Endometrial microvascular endothelial cells (primary cell): ENCODE data around the gene PPAT. TPM values are rescaled to one million over a fixed set of nuclear protein-coding genes. Genes with fewer than 3 reads are reported as not detected.
"Not testable (repeated sequence)": the region's sequence is repeated elsewhere in the genome, so short reads cannot be mapped to it uniquely, and the experiment has no call there.

ENCODE experiments used
- in situ Hi-C: cut with HindIII; loops from 2 replicates; pipeline ENCODE4 v1.10.0; 2017; ENCODE audit warnings: low sequenced_read_pairs, low pct_unique_long_range_greater_than_20kb; ENCODE audit errors: inconsistent ontology term
- total RNA-seq: library from RNA; depleted of rRNA; stranded (reverse); fragments of >200 nt; gene quantifications from one replicate; pipeline ENCODE4 v1.2.3, GENCODE V29; 2015; ENCODE audit errors: inconsistent ontology term

The PPAT gene
- total RNA-seq, 1 donor from 2014 or later: 19.8 TPM

GRCh38 chr4:56391270-56391669 is 44.1 kb downstream of the PPAT start:
- in situ Hi-C loops: no loop called here

- in situ Hi-C loops: no loop called here
These were observed 45.9 kb downstream of the PPAT start for GRCh38 chr4:56389558-56389957.

GRCh38 chr4:56388306-56388705 is 47.1 kb downstream of the PPAT start:
- in situ Hi-C loops: no loop called here

GRCh38 chr4:56387023-56388001 is 48.1 kb downstream of the PPAT start, which contains the start of gene AASDH:
Gene AASDH, minus strand, starts transcription at chr4:56387491. Its CDS starts 3,192 bp downstream, at chr4:56384299.
- in situ Hi-C loops: no loop called here

GRCh38 chr4:56386091-56386490 is 49.3 kb downstream of the PPAT start:
- in situ Hi-C loops: no loop called here

GRCh38 chr4:56375458-56375857 is 60.0 kb downstream of the PPAT start:
- in situ Hi-C loops: no loop called here

- in situ Hi-C loops: no loop called here
These were observed 60.5 kb downstream of the PPAT start for GRCh38 chr4:56374956-56375355.

GRCh38 chr4:56372774-56373173 is 62.6 kb downstream of the PPAT start:
- in situ Hi-C loops: no loop called here

- in situ Hi-C loops: no loop called here
These were observed 63.8 kb downstream of the PPAT start for GRCh38 chr4:56371426-56372220.

- in situ Hi-C loops: no loop called here
These were observed 65.0 kb downstream of the PPAT start for GRCh38 chr4:56370377-56370776.

GRCh38 chr4:56362981-56363380 is 72.4 kb downstream of the PPAT start:
- in situ Hi-C loops: not testable (repeated sequence)

- in situ Hi-C loops: no loop called here
These were observed 75.3 kb downstream of the PPAT start for GRCh38 chr4:56360071-56360470.

GRCh38 chr4:56356650-56357049 is 78.8 kb downstream of the PPAT start:
- in situ Hi-C loops: no loop called here

- in situ Hi-C loops: no loop called here
These were observed 86.8 kb downstream of the PPAT start for GRCh38 chr4:56348576-56348975.

GRCh38 chr4:56345458-56345857 is 90.0 kb downstream of the PPAT start:
- in situ Hi-C loops: no loop called here

Other genes starting within 250 kb of the PPAT start
- 8.0 TPM for gene AASDH, start 48.1 kb downstream of the PPAT start, total RNA-seq
- gene PAICS, start 645 bp upstream of the PPAT start, total RNA-seq: 145 TPM
- 74.3 TPM for gene SRP72, start 32.0 kb upstream of the PPAT start, total RNA-seq
- 1.1 TPM for gene ARL9, start 70.2 kb upstream of the PPAT start, total RNA-seq
- 108 TPM for gene HOPX, start 245.7 kb upstream of the PPAT start, total RNA-seq